GM10847 (cell line): ENCODE measurements around the gene SKIL.

Experiments used
- POLR2A ChIP-seq: IDR thresholded peaks from 2 replicates; pipeline ENCODE4 v1.6.1; 2011; ENCODE audit not compliant: insufficient read length; ENCODE audit errors: extremely low read depth

SKIL gene

GRCh38 chr3:170357176-170358041 is at the start of gene SKIL:
SKIL (plus strand) TSS chr3:170357715; CDS start chr3:170360332, 2,617 bp downstream.
- TF ChIP-seq POLR2A, result peak; percentile 71

- no peak for TF ChIP-seq POLR2A
These were observed 48.5 kb upstream of the SKIL start for GRCh38 chr3:170309046-170309445.

GRCh38 chr3:170317954-170318353 is 39.6 kb upstream of the SKIL start:
- no peak for TF ChIP-seq POLR2A

- no peak for TF ChIP-seq POLR2A
These were observed 36.9 kb upstream of the SKIL start for GRCh38 chr3:170320461-170321121.

GRCh38 chr3:170321321-170322034 is 36.0 kb upstream of the SKIL start:
- TF ChIP-seq POLR2A, result no peak

- no peak for TF ChIP-seq POLR2A
These were observed 34.8 kb upstream of the SKIL start for GRCh38 chr3:170322566-170323269.

GRCh38 chr3:170323331-170323730 is 34.2 kb upstream of the SKIL start:
- no peak for TF ChIP-seq POLR2A

- TF ChIP-seq POLR2A, result no peak
These were observed 32.6 kb upstream of the SKIL start for GRCh38 chr3:170324962-170325361.

GRCh38 chr3:170327040-170327808 is 30.3 kb upstream of the SKIL start:
- TF ChIP-seq POLR2A, result no peak

GRCh38 chr3:170330366-170330765 is 27.1 kb upstream of the SKIL start:
- TF ChIP-seq POLR2A, result no peak

- TF ChIP-seq POLR2A, result no peak
These were observed 26.4 kb upstream of the SKIL start for GRCh38 chr3:170331143-170331542.

GRCh38 chr3:170337420-170337819 is 20.1 kb upstream of the SKIL start:
- no peak for TF ChIP-seq POLR2A

GRCh38 chr3:170338690-170339340 is 18.7 kb upstream of the SKIL start:
- no peak for TF ChIP-seq POLR2A

- TF ChIP-seq POLR2A, result no peak
These were observed 12.5 kb upstream of the SKIL start for GRCh38 chr3:170344971-170345370.
